Smooth muscle cell (in vitro differentiated cells): ENCODE measurements around the gene KMT2E. TPM values are rescaled to one million over a fixed set of nuclear protein-coding genes. Genes with fewer than 3 reads are reported as not detected.

Experiments
- DNase-seq: peaks from one replicate; lab custom pipeline; 2025; ENCODE audit not compliant: unreplicated experiment; lab: John Stamatoyannopoulos, UW
- H2AFZ ChIP-seq: fragments of 200-600 bp; sonication (generic); 2 replicates; pipeline ENCODE4 v1.6.0; 2016; ENCODE audit warnings: antibody characterized with exemption, low read depth, mild to moderate bottlenecking
- H3F3A ChIP-seq: fragments of 200-600 bp; sonication (generic); 2 replicates; pipeline ENCODE4 v1.6.0; 2017; ENCODE audit warnings: antibody characterized with exemption, low read depth
- H3K27ac ChIP-seq: fragments of 200-600 bp; sonication (generic); 2 replicates; pipeline ENCODE4 v1.5.1; 2016; ENCODE audit warnings: low read depth, mild to moderate bottlenecking
- H3K27me3 ChIP-seq: fragments of 200-600 bp; sonication (generic); 2 replicates; pipeline ENCODE4 v1.6.1; 2016; ENCODE audit warnings: low read depth, mild to moderate bottlenecking
- H3K36me3 ChIP-seq: fragments of 200-600 bp; sonication (generic); 2 replicates; pipeline ENCODE4 v1.5.1; 2016; ENCODE audit warnings: low read depth
- H3K4me1 ChIP-seq: fragments of 200-600 bp; sonication (generic); 2 replicates; pipeline ENCODE4 v1.5.1; 2016; ENCODE audit warnings: low read depth
- H3K4me2 ChIP-seq: fragments of 200-600 bp; sonication (generic); 2 replicates; pipeline ENCODE4 v1.6.0; 2016; ENCODE audit warnings: mild to moderate bottlenecking
- H3K4me3 ChIP-seq: fragments of 200-600 bp; sonication (generic); 2 replicates; pipeline ENCODE4 v1.5.1; 2016; ENCODE audit warnings: mild to moderate bottlenecking
- H3K79me2 ChIP-seq: fragments of 200-600 bp; sonication (generic); 2 replicates; pipeline ENCODE4 v1.6.0; 2016; ENCODE audit warnings: low read depth, mild to moderate bottlenecking
- H3K9ac ChIP-seq: fragments of 200-600 bp; sonication (generic); 2 replicates; pipeline ENCODE4 v1.6.0; 2016; ENCODE audit warnings: low read depth
- H3K9me3 ChIP-seq: fragments of 200-600 bp; sonication (generic); replicated peaks from 2 replicates; pipeline ENCODE4 v1.5.1; 2016; ENCODE audit warnings: low read depth
- H4K20me1 ChIP-seq: fragments of 200-600 bp; sonication (generic); 2 replicates; pipeline ENCODE4 v1.6.0; 2016; ENCODE audit warnings: low read depth
- CTCF ChIP-seq: fragments of 200-600 bp; sonication (generic); IDR thresholded peaks from 2 replicates; pipeline ENCODE4 v1.5.1; 2017; ENCODE audit warnings: borderline replicate concordance, mild to moderate bottlenecking, antibody characterized with exemption; ENCODE audit not compliant: insufficient read depth, poor library complexity, severe bottlenecking
- WGBS: methylation state at CpG from one replicate; pipeline ENCODE4 v1.1.7; 2016; ENCODE audit warnings: low lambda C conversion rate; 5-methylcytosine and 5-hydroxymethylcytosine counted together
- polyA plus RNA-seq: library from polyadenylated mRNA; unstranded; fragments of >200 nt; fragmentation: Nextera tagmentation; extraction: Ambion mirVana; gene quantifications from 2 replicates; pipeline ENCODE4 v1.2.1, GENCODE V29; 2016
- total RNA-seq: library from RNA; depleted of rRNA; stranded (reverse); fragments of >200 nt; gene quantifications from 2 replicates; pipeline ENCODE4 v1.2.3, GENCODE V29; 2014

The KMT2E gene
- total and polyA plus RNA-seq, 2 experiments from 2014 or later, result 64.4 to 88.1 TPM

- H3K36me3 ChIP-seq, result no peaks in the 10 kb centered on the region
- H2AFZ ChIP-seq, result no peak overlapping the region
- H4K20me1 ChIP-seq, result peaks cover 100% of the 10 kb centered on the region
- no peak for DNase-seq
- no peaks in the 10 kb centered on the region for H3K9me3 ChIP-seq
- no peak for TF ChIP-seq CTCF
- no peak overlapping the region for H3K4me3 ChIP-seq
- H3K4me1 ChIP-seq, result peaks cover 5% of the 10 kb centered on the region
- H3K79me2 ChIP-seq, result peaks cover 100% of the 10 kb centered on the region
- H3F3A ChIP-seq, result no peaks in the 10 kb centered on the region
- no peak overlapping the region for H3K9ac ChIP-seq
- H3K27ac ChIP-seq, result no peak overlapping the region
- H3K4me2 ChIP-seq, result no peak overlapping the region
- H3K27me3 ChIP-seq, result no peaks in the 10 kb centered on the region
Observed at GRCh38 chr7:105030447-105030846, 16.4 kb downstream of the KMT2E start.

- H3K4me2 ChIP-seq, result no peak overlapping the region
- peaks cover 100% of the 10 kb centered on the region for H3K79me2 ChIP-seq
- H3K36me3 ChIP-seq, result no peaks in the 10 kb centered on the region
- no peaks in the 10 kb centered on the region for H3K27me3 ChIP-seq
- no peak for DNase-seq
- WGBS, result 100% methylated on average over 1 of the region's 1 CpG
- H4K20me1 ChIP-seq, result peaks cover 100% of the 10 kb centered on the region
- no peak for TF ChIP-seq CTCF
- no peak overlapping the region for H3K4me3 ChIP-seq
- H3K27ac ChIP-seq, result no peak overlapping the region
- no peaks in the 10 kb centered on the region for H3K9me3 ChIP-seq
- H3F3A ChIP-seq, result peaks cover 4% of the 10 kb centered on the region
- no peak overlapping the region for H3K9ac ChIP-seq
- no peak overlapping the region for H2AFZ ChIP-seq
- H3K4me1 ChIP-seq, result no peaks in the 10 kb centered on the region
Observed at GRCh38 chr7:105032553-105033214, 18.7 kb downstream of the KMT2E start.

GRCh38 chr7:105035349-105035748, 21.3 kb downstream of the KMT2E start:
- Histone ChIP-seq H3K9ac (no peak overlapping the region), H3K4me2 (no peak overlapping the region), H3K9me3 (no peaks in the 10 kb centered on the region), H3F3A (peaks cover 4% of the 10 kb centered on the region), H3K4me3 (no peak overlapping the region), H3K27ac (no peak overlapping the region), H4K20me1 (peaks cover 100% of the 10 kb centered on the region), H2AFZ (no peak overlapping the region), H3K4me1 (no peaks in the 10 kb centered on the region), H3K27me3 (no peaks in the 10 kb centered on the region), H3K79me2 (peaks cover 100% of the 10 kb centered on the region), H3K36me3 (no peaks in the 10 kb centered on the region)
- TF ChIP-seq CTCF, result no peak
- 97% methylated on average over 5 of the region's 5 CpGs for WGBS
- DNase-seq, result no peak
